ENCODE data around the gene NUP188.

NUP188 gene

DNA sequence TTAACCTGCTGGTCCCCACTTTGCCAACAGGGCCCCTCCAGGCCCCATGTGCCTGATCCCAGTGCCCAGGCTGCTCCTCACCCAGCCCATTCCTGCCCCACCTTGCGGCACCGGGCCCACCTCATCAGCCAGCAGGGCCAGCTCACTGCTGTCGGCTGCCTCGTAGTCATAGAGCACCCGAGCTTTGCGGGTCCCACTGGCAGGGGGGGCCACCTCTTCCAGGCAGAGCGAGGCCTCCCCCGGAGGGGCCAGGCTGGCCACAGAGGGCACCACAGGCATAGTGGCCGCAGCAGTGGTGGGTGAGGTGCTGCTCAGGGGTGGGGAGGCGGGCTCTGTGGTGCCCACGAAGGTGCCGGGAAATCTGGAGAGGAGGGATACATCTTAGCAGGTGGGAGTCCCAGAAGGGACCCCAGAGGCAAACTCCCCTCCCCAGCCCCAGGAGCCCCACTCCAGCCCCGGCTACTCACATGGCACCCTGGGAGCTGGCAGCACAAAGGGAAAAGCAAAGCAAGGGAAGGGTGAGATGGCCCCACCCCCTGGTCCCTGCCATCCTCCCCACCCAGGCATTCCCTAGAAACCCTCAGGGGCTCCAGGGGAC lies 61.6 kb downstream of the NUP188 start:
- no peak for DNase-seq

DNA sequence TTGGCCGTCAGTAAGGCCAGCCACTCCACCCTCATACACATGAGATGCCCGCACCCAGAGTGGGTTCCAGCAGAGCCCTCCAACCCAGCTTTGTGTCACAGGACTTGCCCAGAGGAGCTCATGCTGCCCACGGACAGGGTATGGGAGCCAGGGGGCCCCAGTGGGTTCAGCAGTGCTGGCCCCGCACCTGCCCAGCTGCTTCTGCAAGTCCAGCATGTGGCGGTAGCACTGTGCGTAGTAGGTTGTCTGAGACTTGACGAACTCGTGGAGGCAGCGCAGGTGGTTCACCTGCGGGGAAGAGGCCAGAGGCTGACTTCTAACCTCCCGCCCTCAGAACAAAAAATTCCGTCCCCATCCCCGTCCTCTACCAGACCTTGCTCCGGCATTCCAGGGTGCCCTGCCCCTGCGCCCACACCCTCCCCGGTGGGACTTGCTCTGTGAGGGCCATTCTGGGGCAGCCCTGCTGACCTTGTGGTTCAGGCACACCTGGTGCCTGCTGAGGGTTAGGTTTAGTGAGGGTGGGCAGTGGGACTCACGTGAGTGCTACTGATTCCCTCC lies 62.2 kb downstream of the NUP188 start:
- no peak for DNase-seq

DNA sequence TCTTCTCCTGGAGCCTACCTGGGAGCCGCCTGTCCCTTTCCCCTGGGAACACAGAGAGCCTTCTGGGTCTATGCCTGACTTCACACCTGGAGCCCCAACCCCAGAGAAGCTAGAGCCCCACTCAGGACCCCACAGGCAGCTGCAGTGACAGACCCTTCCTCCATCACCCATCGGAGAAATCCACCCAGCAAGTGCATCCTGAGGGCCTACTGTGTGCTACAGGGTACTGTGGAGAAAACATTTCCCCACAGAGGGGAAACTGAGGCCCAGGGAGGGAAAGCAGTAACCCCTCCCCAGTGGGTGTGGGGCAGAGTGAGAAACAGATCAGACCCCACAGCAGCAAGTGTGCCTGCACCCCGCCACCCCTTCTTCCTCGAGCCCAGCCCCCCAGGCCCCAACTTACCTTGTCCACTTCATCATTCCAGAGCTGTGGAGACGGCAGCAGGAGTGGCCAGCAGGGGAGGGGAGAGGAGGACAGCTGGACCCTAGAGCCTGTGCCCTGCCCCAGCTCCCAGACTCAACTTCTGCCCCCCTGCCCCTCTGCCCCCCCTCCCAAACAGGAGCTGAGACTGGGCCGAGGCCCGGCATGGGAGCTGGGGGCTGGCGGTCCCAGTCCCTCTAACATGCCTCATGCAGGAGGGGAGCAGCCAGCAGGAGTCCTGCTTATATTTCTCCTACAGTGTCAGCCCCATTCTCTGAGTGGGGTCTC lies 62.9 kb downstream of the NUP188 start:
- DNase-seq: no peak

DNA sequence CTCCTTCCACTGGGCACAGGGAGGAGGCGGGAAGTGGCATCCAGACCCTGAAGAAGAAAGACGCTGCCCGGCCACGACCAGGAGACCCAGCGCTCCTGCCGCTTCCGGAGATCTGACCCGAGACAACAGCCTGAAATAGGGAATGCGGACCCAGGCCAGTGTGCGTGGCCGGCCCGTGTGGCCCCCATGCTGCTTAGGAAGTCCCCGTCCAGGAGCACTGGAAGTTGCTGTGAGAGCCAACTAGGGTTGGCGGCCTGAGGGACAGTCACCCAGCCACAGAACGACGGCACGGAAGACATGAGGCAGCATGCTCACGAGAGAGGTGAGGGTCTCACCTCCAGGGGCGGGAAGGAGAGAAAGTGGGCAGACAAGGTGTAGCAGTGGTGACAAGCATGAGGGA lies 63.7 kb downstream of the NUP188 start:
- DNase-seq: no peak

DNA sequence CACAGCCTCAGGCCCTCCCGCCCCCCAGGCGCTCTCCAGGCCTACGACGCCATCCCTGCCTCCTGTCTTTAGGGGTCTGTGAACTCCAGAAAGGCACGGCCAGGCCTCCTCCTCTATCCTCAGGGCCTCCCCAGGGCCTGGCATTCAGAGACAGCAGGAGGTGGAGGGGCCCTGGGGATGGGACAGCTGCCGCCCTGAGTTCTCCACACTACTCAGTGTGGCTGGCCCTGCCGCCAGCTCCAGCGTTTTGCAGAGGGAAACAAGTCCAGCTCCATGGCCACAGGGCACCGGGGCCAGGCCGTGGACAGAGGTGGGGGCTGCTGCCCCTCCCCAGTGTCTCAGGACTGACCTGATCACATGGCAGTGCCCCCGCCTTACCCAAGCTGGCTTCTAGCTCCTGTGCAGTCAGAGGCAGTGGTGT lies 64.3 kb downstream of the NUP188 start:
- DNase-seq: no peak

DNA sequence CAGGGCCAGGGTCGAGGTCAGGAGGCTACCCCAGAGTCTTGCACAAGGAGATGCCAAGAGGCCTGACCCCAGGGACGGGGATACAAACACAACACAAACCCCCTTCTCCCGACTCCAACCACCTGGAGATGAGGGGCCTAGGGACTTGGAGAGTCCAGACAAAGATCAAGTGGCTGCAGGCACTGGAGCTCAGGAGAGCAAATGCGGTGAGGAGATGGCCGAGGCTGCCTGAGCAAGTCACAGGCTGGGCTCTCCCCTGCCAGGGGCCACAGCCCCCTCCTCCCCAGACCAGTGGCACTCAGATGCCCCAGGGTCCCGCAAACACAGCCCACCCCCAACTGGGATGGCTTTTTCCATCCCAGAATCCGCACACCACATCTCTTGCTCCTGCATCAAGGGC lies 64.8 kb downstream of the NUP188 start:
- DNase-seq: no peak

DNA sequence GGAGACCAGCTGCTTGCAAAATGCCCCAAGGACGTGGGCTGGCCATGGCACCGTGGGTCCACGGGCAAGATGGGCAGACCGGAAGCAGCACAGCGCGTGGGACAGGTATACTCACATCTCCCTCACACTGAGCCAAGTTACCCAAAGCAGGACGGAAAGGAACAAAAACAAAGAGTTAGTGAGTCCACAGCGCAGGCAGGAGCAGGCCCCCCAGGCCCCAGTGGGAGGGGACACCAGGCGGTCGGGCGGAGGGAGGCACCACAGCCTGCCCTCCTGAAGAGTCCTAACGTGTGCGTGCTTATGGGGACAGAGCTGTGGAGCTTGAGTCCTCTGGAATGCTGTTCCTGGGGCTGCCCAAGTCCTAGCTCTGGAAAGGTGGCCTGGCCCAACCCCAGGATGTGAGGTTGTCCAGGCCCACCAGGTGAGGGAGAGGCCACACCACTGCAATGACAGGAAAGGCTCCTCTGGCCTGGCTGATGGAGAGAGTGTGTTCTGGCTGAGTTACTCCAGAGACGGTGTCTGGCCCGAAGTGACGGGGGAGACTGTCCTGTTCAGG lies 65.5 kb downstream of the NUP188 start:
- DNase-seq: no peak

DNA sequence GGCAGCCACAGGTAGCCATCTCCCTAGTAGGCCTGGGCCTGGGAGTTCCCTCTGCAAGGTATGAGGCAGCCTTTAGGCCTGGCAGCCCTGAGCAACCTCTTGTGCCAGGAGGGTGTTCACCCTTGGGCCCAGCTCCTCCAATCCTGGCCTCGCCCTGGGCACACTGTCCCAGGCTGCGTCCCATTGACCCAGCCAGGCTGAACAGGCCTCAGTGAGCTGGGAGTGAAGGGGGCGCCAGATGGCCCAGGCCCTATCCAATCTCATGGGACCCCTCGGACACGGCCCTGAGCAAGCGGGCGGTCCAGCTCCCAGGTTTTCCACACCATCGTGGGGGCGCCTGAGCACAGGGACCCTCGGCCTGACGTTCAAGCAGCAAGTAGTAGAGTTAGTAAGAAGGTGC lies 66.2 kb downstream of the NUP188 start:
- DNase-seq: no peak

DNA sequence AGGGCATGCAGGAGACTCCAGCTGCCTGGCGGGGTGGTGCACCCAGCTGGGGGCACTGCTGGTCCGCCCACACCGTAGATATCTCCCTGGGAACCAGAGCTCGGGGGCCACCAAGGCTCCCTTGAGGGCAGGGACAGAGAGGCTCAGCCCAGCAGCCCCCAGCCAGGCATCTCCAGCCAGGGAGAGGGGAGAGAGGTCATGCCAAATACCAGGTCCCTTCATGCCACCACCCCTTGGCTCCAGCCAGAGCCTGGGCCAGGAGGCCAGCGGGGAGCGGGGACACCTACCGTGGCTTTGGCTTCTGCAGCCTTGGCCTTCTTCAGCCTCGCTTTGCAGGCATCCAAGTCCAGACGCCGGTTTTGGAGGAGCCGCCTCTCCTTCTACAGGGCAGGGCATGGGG lies 66.6 kb downstream of the NUP188 start:
- DNase-seq: no peak

DNA sequence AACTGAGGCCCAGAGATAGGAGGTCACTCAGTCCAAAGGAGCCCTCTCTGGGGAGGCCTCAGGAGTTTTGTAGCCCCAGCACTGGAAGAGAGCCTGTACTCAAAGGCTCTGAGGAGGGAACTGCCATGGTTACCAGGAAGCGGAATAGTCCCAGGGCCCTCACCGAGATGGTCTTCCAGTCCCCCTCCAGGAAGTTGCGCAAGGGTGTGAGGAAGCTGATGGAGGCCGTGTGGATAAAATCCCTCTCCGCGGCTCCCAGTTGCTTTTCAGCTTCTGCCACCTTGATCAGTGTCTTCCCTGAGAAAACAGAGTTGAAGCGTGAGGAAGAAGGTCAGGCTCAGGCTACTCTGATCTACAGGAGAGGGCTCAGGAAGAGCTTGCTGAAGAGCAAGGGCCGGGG lies 67.1 kb downstream of the NUP188 start:
- DNase-seq: no peak

DNA sequence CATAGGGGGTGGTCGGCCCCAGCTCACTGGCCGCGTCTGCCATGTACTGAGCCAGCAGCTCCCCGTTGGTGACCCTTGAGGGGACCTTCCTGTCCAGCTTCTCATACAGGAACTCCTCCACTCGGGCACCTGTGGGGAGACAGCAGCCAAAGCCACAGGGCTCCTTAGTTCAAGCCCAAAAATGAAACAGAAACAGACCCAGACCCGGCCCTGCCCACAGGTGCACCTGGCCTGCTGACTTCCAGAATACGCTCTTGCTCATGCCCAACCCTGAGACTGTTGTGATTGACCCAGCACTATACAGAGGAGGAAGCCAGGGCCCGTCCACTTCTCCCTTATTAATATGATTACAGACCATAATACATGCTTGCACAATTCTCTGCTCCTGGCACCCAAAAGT lies 73.6 kb downstream of the NUP188 start:
- DNase-seq: no peak

DNA sequence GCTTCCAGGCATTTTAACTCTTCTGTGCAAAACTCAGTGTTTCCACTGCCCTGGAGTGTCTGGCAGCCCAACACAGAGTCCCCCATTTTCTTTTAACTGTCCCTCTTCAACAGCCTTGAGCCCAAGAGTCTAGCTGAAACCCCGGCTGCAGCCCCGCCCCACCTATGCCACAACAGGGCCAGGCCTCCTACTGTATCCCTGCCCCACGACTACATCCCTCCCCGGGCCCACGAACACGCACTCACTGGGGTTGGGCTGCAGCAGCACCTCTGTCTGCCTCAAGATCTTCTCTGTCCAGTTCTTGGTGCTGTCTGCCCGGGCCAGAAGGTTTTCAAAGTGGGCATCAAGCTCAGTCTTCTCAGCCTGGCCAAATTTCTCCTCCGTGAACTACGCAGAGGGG lies 74.5 kb downstream of the NUP188 start:
- DNase-seq: no peak

DNA sequence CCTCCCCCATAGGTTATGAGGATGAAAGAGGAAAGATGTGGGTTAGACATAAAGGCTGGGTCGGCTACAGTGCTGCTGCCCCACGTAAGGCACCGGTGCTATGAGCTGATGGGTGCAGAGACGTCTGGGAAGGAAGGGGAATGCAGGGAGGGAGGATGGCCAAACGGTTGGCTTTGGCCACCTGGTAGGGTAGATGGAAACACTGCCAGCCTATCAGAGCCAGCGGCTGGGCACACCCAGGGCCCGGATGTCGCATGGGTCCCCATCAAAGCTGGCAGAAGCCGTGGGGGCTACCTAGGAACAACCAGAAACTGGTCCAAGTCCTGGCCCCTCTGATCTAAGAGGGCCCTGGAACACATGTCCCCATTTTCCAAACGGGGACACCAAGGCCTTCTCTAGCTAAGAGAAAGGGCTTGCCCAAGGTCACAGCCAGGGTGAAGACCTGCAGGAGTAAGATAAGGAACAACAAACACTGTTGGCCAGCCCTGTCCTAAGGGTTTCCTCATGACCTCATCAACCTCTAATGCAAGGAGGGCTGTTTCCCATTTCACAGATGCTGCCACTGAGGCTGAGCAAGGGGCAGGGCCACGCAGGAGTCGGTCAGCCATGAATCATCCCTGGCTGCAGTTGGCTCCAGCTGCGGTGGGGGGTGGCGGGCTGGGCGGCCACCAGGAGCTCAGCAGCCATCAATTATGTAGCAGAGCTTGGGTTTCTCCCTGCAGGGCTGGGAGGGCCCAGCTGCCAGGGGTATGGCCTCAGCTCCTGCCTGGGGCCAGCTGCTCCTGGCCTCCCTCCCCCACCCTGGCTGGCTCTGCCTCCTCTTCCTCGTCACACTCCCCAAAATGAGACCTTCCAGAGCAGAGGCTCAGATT lies 75.8 kb downstream of the NUP188 start:
- no peak for DNase-seq

DNA sequence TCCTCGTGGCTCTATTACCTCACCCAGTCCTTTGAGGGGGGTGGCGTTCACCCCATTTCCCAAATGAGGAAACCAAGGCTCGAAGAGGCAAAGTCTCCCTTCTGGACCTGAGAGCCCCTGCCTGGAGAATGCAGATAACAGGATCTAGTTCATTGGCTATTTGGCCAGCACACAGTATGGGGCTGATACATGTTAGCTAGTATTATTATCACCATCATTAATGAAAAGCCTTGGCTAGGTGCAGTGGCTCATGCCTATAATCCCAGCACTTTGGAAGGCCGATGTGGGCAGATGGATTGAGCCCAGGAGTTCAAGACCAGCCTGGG lies 76.4 kb downstream of the NUP188 start:
- DNase-seq: no peak

DNA sequence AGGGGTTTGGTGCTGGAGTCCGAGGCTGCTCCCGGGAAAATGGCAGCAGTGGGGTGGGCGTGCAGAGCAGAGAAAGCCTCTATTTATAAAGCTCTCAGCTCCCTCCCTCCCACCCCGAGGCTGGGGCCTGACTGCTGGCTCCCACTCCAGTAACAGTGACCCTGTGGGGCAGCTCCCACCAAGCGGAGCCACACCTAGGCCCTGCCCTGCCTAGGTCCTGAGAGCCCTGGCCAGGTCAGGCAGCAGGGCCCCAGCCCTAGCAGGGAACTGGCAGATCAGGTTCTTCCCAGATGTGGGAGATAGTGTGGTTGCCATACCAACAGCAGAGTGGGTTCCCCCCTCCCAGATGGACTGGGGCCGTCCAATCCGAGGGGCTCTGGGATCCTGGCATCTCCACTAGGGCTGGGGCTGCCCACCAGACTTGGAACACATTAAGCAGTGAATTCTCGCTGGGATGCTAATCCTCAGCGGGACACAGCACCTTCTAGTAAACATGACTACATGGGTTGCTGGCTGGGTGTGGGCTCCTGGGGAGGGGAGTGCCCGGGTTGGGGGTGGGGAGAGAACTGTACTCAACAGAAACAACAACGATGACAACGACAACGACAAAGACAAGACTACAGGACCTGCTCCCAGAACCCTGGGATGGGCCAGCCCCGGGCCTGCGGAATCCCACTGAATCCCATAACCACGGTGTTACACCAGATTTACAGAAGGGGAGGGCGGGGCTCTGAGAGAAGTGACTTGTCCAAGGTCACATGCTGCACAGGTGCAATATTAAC lies 79.1 kb downstream of the NUP188 start:
- no peak for DNase-seq

DNA sequence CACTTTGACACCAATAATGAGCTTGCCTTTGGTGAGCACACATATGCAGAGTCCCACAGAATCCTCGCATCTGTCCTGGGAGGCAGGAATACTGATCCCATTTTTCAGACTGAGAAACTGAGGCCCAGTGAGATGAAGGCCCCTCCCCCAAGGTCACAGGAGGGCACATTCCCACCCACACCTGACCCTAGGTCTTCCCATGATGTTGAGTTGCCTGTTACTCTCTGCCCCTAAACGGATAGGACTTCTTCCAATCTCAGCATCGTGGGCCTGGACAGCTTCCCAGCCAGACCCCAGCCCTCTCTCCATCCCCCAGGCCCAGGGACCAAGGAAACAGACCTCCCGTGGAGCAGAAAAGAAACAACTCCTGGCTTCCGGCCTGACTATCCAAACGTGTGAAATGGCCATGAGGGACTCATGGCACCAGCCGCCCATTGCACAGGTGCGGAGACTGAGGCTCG lies 79.8 kb downstream of the NUP188 start:
- no peak for DNase-seq

DNA sequence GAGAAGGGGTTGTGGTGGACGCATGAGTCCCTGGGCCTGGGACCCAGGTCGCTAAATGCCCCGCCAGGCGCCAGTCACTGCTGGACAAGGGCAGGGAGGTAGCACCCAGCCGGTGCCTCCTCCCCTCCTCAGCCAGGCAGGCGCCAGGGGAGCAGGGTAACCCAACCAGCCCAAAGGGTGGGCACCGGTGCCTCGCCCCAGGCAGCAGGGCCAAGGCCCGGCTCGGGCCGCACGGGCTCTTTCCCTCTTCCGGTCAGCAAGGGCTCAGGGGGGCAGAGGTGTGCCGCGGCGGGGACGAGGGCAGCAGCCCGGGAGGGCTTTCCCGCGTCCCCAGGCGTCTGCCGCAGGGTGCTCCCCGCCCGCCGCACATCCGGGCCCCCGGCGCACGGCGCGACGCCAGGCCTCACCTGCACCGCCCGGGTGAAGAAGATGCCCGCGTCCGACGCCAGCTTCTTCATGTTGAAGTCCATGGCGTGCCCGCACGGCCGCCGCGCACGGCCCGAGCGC lies 80.2 kb downstream of the NUP188 start:
- peak; percentile 76 for DNase-seq

DNA sequence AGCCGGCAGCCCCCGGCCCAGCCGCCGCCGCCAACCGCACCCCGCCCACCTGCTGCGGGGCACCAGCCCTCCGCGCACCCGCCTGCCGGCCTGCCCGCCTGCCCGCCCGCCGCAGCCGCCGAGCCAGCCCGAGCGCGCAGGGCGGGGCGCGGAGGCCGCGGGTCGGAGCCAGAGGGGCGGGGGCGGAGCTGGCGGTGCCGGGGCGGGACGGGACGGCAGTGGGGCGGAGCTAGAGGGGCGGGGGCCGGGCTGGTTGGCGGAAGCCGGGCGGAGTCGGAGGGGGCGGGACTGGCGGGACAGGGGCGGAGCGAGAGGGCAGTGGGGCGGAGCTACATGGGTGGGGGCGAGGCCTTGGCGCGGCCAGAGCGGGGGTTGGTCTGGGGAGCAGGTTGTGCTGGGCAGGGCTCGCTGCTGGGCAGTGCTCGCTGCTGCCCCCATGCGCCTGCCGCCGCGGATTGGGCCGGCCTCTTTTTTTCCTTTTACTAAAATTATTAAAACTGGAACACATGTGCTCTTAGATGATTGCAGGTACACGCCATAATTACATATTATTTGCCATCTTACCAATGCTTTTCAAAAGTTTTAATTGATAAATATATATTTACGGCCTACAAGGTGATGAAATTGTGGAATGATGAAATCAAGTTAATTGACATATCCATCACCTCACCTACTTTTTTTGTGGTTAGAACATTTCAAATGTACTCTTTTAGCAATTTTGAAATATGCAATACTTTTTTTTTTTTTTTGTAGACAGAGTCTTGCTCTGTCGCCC lies 80.9 kb downstream of the NUP188 start, which contains the start of gene SH3GLB2:
SH3GLB2 (minus strand) TSS at position 140 of the 775 bp plus-strand sequence. CDS start 177 bp downstream, outside the sequence.
- peak; percentile 87 for DNase-seq

DNA sequence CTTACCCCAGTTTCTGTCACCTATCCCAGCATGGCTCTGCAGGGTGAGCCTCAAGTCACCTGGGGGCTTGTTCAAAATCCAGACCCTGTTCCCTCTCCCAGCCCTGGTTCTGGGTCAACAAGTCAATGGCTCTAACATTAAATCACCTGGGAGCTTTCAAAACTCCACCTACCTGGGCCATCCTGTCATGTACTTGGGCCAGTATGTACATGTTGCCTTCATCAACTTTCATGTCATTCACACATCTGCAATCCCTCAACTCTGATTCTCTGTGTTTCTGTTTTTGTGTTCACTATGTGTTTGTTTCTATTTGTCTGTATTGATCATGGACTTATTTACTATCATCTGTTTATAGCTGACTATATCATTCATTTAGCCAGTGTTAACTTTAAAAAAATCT lies 82.7 kb downstream of the NUP188 start:
- no peak for DNase-seq

DNA sequence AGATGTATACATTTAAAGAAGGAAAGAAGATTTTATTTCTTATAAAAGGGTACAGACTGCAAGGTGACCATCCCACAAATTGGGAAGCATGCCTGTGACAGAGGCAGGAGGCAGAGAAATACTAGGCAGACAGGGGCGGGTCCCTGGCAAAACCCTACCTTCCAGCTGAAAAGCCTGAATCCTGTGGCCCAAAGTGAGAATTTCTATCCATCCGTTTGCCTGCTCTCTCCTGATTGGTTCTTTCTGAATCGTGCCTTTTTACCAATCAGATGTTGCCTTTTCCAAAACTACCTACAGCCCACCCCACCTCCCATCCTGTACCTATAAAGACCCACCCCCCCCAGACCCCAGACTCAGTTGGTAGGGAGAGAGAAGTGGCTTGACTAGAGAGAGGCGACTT lies 84.0 kb downstream of the NUP188 start:
- no peak for DNase-seq

DNA sequence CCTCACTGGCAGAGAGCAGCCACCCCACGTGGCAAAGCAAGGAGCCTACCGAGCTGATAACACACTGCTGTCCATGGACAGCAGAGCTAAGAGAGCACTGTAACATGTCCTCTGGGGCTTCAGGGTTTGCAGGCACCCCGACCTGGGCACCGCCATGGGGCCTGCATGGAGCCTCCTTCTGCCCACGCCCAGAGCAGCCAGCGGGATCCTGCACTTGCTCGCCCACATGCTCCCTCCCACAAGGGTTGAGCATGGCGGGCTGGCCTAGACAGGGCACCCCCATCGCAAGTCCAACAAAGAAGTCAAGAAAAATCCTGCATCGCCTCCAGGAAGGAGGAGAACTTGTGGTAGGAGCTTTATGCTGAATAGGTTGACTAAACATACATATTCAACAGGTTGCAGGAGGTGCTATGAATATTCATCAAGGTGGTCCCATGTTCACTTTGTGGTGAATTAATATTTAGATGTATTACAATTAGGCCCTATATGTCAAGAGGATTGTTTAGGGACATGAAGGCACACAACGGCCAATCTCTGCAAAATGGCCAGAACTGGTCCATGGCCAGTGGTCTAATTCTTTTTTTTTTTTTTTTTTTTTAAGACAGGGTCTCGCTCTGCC lies 85.2 kb downstream of the NUP188 start:
- no peak for DNase-seq

All from stimulated activated naive CD4-positive, alpha-beta T cell treated with Interleukin-2 at 50 U/mL for 16 hours (primary cell).